K562 (cell line): Measurements from ENCODE around the gene CHAF1A. TPM values are rescaled to one million over a fixed set of nuclear protein-coding genes. Genes with fewer than 3 reads are reported as not detected.

Experiments used
- ATAC-seq: fragments of 200-7000 bp; cut with Tn5 transposase; 3 replicates; pipeline ENCODE4 v1.9.1; 2020; ENCODE audit warnings: moderate library complexity
- BruUV-seq: library from RNA; stranded (reverse); fragments of 400-500 nt; replicated peaks from 2 replicates; lab custom pipeline; 2021; lab: Mats Ljungman, UMichigan
- CTCF ChIA-PET: fragments of 300-600 bp; formaldehyde crosslinking; extraction: SDS; loops from one replicate; lab custom pipeline; 2021; ENCODE audit warnings: low intra/inter-chr PET ratio; lab: Yijun Ruan, JAX
- POLR2A ChIA-PET: fragments of 300-600, 350-650 bp; sonication (Branson Sonifier 250); formaldehyde crosslinking; extraction: SDS; loops from one replicate; lab custom pipeline; 2021; ENCODE audit warnings: antibody characterized with exemption, inconsistent platforms; lab: Yijun Ruan, JAX
- DNase-seq, 4 experiments: peaks; one replicate each; pipeline versions ENCODE4 v3.0.0 to v3.0.0-alpha.2; 2011 to 2018; ENCODE audit warnings: low spot score in 3 of 4, mixed read lengths in 3 of 4; ENCODE audit errors: extremely low read depth in 1 of 4
- FAIRE-seq: peaks from 2 replicates; lab custom pipeline; 2011; peaks lifted over from hg19 to GRCh38; lab: Jason Lieb, UNC
- H2AFZ ChIP-seq: 2 replicates; pipeline ENCODE4 v1.6.0; 2011; ENCODE audit warnings: low read depth, low read length, control low read depth, inconsistent platforms
- H3K27ac ChIP-seq: fragments of 200-600 bp; 3 replicates; pipeline ENCODE4 v1.8.0; 2011; ENCODE audit warnings: low read depth, mild to moderate bottlenecking, control low read depth, inconsistent platforms, low read length, moderate library complexity, mixed read lengths; ENCODE audit errors: extremely low read depth
- H3K27me3 ChIP-seq, 2 experiments: fragments of 300-600 bp in 1 of 2; 2 replicates in 1 of 2; 3 replicates in 1 of 2; pipeline versions ENCODE4 v1.6.0 to v1.8.0; 2011; ENCODE audit warnings: inconsistent platforms in 2 of 2, low read length in 2 of 2, mild to moderate bottlenecking in 1 of 2, mixed read lengths in 1 of 2, moderate library complexity in 1 of 2; ENCODE audit not compliant: control insufficient read depth in 2 of 2, insufficient read depth in 2 of 2
- H3K36me3 ChIP-seq: fragments of 300-600 bp; 3 replicates; pipeline ENCODE4 v1.8.0; 2011; ENCODE audit warnings: mild to moderate bottlenecking, low read length, inconsistent platforms; ENCODE audit not compliant: control insufficient read depth, insufficient read depth
- H3K4me1 ChIP-seq, 2 experiments: fragments of 200-600 bp in 1 of 2; replicated peaks in 1 of 2; 2 replicates in 1 of 2; 3 replicates in 1 of 2; pipeline versions ENCODE4 v1.5.1 to v1.8.0; 2011; ENCODE audit warnings: inconsistent platforms in 2 of 2, low read length in 2 of 2, mild to moderate bottlenecking in 1 of 2, mixed read lengths in 1 of 2, moderate library complexity in 1 of 2; ENCODE audit not compliant: control insufficient read depth in 2 of 2, insufficient read depth in 2 of 2
- H3K4me2 ChIP-seq: 2 replicates; pipeline ENCODE4 v1.6.1; 2011; ENCODE audit warnings: low read length, control low read depth, inconsistent platforms, mixed read lengths; ENCODE audit not compliant: insufficient read depth
- H3K4me3 ChIP-seq: fragments of 200-600 bp; sonication (generic), shearing (Covaris generic); 2 replicates; pipeline ENCODE4 v1.5.1; 2016; ENCODE audit warnings: control low read depth, inconsistent platforms
- H3K79me2 ChIP-seq: fragments of 200-600 bp; 3 replicates; pipeline ENCODE4 v1.8.0; 2011; ENCODE audit warnings: low read length, inconsistent platforms; ENCODE audit not compliant: control insufficient read depth, insufficient read depth
- H3K9ac ChIP-seq, 2 experiments: 2 replicates each; pipeline versions ENCODE4 v1.6.0 to v1.6.1; 2011; ENCODE audit warnings: low read depth in 2 of 2, low read length in 2 of 2, control low read depth in 1 of 2, inconsistent platforms in 1 of 2, mild to moderate bottlenecking in 1 of 2, mixed read lengths in 1 of 2; ENCODE audit not compliant: insufficient read depth in 1 of 2
- H3K9me1 ChIP-seq: one replicate; pipeline ENCODE4 v1.6.0; 2011; ENCODE audit warnings: inconsistent platforms, mild to moderate bottlenecking, low read length, moderate library complexity; ENCODE audit not compliant: control insufficient read depth, insufficient read depth
- H3K9me3 ChIP-seq: replicated peaks from 2 replicates; pipeline ENCODE4 v1.5.1; 2011; ENCODE audit warnings: low read depth, low read length, inconsistent platforms; ENCODE audit not compliant: control insufficient read depth, insufficient read depth
- H4K20me1 ChIP-seq: replicated peaks from 2 replicates; pipeline ENCODE4 v1.6.1; 2011; ENCODE audit warnings: low read length, inconsistent platforms, mixed read lengths; ENCODE audit not compliant: control insufficient read depth, insufficient read depth
- DMBX1 ChIP-seq: fragments of 250-450 bp; sonication (Bioruptor Pico); IDR thresholded peaks from 2 replicates; pipeline ENCODE4 v1.8.0; 2022; ENCODE audit warnings: inconsistent platforms, mild to moderate bottlenecking, moderate library complexity, borderline replicate concordance
- GTF3C2 ChIP-seq: IDR thresholded peaks from 3 replicates; pipeline ENCODE4 v1.6.1; 2011; ENCODE audit warnings: borderline replicate concordance, mild to moderate bottlenecking, moderate library complexity; ENCODE audit not compliant: insufficient read length; ENCODE audit errors: extremely low read depth
- JUND ChIP-seq, 2 experiments: IDR thresholded peaks; 2 replicates in 1 of 2; 3 replicates in 1 of 2; pipeline ENCODE4 v1.6.1; 2011; ENCODE audit warnings: borderline replicate concordance in 2 of 2, low read depth in 2 of 2, low read length in 2 of 2, improper control_type of control experiment in 1 of 2, missing biosample characterization in 1 of 2, missing genetic modification characterization in 1 of 2, missing genetic modification reagents in 1 of 2
- KDM1A ChIP-seq, 2 experiments: fragments of 450-650 bp; IDR thresholded peaks; 2 replicates each; pipeline ENCODE4 v1.6.1; 2016; ENCODE audit warnings: mild to moderate bottlenecking in 2 of 2
- POLR2G ChIP-seq: fragments of 200-400 bp; formaldehyde crosslinking; IDR thresholded peaks from 2 replicates; pipeline ENCODE4 v1.6.1; 2017; ENCODE audit warnings: low read depth, mild to moderate bottlenecking, antibody characterized with exemption, low read length, moderate library complexity
- SREBF2 ChIP-seq: sonication (generic); formaldehyde crosslinking; IDR thresholded peaks from 2 replicates; pipeline ENCODE4 v1.4.0; 2020; ENCODE audit warnings: mild to moderate bottlenecking, missing genetic modification reagents
- ZFP1 ChIP-seq: fragments of 450-650 bp; formaldehyde crosslinking; IDR thresholded peaks from 2 replicates; pipeline ENCODE4 v1.4.0; 2020; ENCODE audit warnings: mild to moderate bottlenecking, mixed read lengths
- WGBS: fragments of 100-300 bp; shearing (Covaris generic); methylation state at CpG from one replicate; pipeline ENCODE4 v1.1.6; 2016; ENCODE audit warnings: low coverage, mixed read lengths; ENCODE audit not compliant: insufficient coverage; ENCODE audit errors: missing lambda C conversion rate; 5-methylcytosine and 5-hydroxymethylcytosine counted together
- in situ Hi-C: fragments of 300-500 bp; cut with MboI; formaldehyde crosslinking; loops from 4 replicates; pipeline ENCODE4 v1.15.0; 2018; ENCODE audit warnings: inconsistent platforms, mixed read lengths
- intact Hi-C: fragments of 100-400 bp; cut with micrococcal nuclease; formaldehyde crosslinking; loops from 2 replicates; pipeline ENCODE4 v1.14.2; 2022
- polyA plus RNA-seq, 8 experiments: library from polyadenylated mRNA; depleted of rRNA in 4 of 8; stranded (reverse) in 5 of 8; unstranded in 3 of 8; fragments of >200 nt; fragmentation: Nextera tagmentation in 2 of 8; fragmentation: Illumina TruSeq in 1 of 8; extraction: Ambion mirVana in 2 of 8; extraction: Trizol in 1 of 8; gene quantifications; 2 replicates each; pipeline versions ENCODE4 v1.2.1 to v1.2.3, GENCODE V29; 2011 to 2014; ENCODE audit warnings: inconsistent platforms in 1 of 8, missing spikeins in 1 of 8
- total RNA-seq, 7 experiments: library from RNA; depleted of rRNA in 6 of 7; stranded (reverse); fragments of >200 nt in 6 of 7; fragmentation: Illumina TruSeq in 2 of 7; extraction: Trizol in 2 of 7; gene quantifications; 2 replicates each; pipeline versions ENCODE4 v1.2.1 to v1.2.3, GENCODE V29; 2011 to 2021; ENCODE audit warnings: low replicate concordance in 1 of 7
- TF ChIP-seq, protein P1 (sequence below): fragments of 450-650 bp; IDR thresholded peaks from 2 replicates; pipeline ENCODE4 v1.6.1; 2016; ENCODE audit warnings: mild to moderate bottlenecking

Gene CHAF1A
- total and polyA plus RNA-seq, 9 of the 15 experiments (the other 6 are each of a cell fraction or from before 2014, with no cell fraction given): 1.6 to 86.9 (median 45.2) TPM

- intact Hi-C loops: no loop called here
- DNase-seq (peak in 1 of 4 experiments; percentile 14), FAIRE-seq (no peak), ATAC-seq (no peak)
- Histone ChIP-seq H3K27ac (no peak overlapping the region), H3K9ac (no peak overlapping the region; a peak in 1 of 4 replicates), H3K4me1 (no peaks in the 10 kb centered on the region), H3K36me3 (peaks cover 83% of the 10 kb centered on the region; the same call in 2 of the 3 replicates), H3K27me3 (no peaks in the 10 kb centered on the region), H3K4me2 (no peak overlapping the region), H3K9me3 (no peaks in the 10 kb centered on the region), H3K79me2 (no peaks in the 10 kb centered on the region; the same call in 2 of the 3 replicates), H3K4me3 (no peak overlapping the region), H4K20me1 (0 out of 2 replicates have a peak, but pooled peaks cover 5% of the 10 kb centered on the region), H3K9me1 (no peaks in the 10 kb centered on the region), H2AFZ (no peak overlapping the region)
- 96% methylated on average over 6 of the region's 6 CpGs for WGBS
- ChIA-PET CTCF (no interaction called here), POLR2A (interaction anchor here (1.7 kb wide), 1 partner anchor 10 kb away, joined by 4 read pairs; no protein-coding TSS in a partner anchor)
- no peak for TF ChIP-seq ZFP1 (CRISPR knock-in tag)
- TF ChIP-seq GTF3C2: no peak
- TF ChIP-seq, protein P1, sequence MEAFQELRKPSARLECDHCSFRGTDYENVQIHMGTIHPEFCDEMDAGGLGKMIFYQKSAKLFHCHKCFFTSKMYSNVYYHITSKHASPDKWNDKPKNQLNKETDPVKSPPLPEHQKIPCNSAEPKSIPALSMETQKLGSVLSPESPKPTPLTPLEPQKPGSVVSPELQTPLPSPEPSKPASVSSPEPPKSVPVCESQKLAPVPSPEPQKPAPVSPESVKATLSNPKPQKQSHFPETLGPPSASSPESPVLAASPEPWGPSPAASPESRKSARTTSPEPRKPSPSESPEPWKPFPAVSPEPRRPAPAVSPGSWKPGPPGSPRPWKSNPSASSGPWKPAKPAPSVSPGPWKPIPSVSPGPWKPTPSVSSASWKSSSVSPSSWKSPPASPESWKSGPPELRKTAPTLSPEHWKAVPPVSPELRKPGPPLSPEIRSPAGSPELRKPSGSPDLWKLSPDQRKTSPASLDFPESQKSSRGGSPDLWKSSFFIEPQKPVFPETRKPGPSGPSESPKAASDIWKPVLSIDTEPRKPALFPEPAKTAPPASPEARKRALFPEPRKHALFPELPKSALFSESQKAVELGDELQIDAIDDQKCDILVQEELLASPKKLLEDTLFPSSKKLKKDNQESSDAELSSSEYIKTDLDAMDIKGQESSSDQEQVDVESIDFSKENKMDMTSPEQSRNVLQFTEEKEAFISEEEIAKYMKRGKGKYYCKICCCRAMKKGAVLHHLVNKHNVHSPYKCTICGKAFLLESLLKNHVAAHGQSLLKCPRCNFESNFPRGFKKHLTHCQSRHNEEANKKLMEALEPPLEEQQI: no peak
- no peak for TF ChIP-seq KDM1A (IDR thresholded peaks at IDR 0.05)
- no peak for TF ChIP-seq JUND (IDR thresholded peaks at IDR 0.05; ENCODE audit: borderline replicate concordance, low read depth, low read length)
- TF ChIP-seq JUND (tag; IDR thresholded peaks at IDR 0.05; ENCODE audit: borderline replicate concordance, low read depth, low read length): no peak
- TF ChIP-seq SREBF2 (CRISPR knock-in tag): no peak
- TF ChIP-seq DMBX1: no peak
- TF ChIP-seq POLR2G: no peak
- BruUV-seq: no TSS peak
- in situ Hi-C loops: no loop called here
These were observed 23.1 kb downstream of the CHAF1A start for GRCh38 chr19:4425537-4425936.
